H1 (cell line): Measurements from ENCODE around the gene CELF2. TPM values are rescaled to one million over a fixed set of nuclear protein-coding genes. Genes with fewer than 3 reads are reported as not detected.

ENCODE experiments used
- CTCF ChIA-PET: fragments of 300-600 bp; sonication (Branson Sonifier 250); formaldehyde crosslinking; loops from one replicate; lab custom pipeline; 2021; ENCODE audit not compliant: partially characterized antibody; lab: Charles Lee
- POLR2A ChIA-PET: fragments of 300-600 bp; sonication (Branson Sonifier 250); formaldehyde crosslinking; loops from one replicate; lab custom pipeline; 2021; ENCODE audit warnings: inconsistent platforms; ENCODE audit not compliant: partially characterized antibody; lab: Charles Lee
- DNase-seq, 2 experiments: peaks; one replicate each; pipeline versions ENCODE4 v3.0.0 to v3.0.0-alpha.2; 2010 to 2022; ENCODE audit warnings: low spot score in 2 of 2, low read depth in 1 of 2, mixed read lengths in 1 of 2
- FAIRE-seq: peaks from 2 replicates; lab custom pipeline; 2011; peaks lifted over from hg19 to GRCh38; lab: Jason Lieb, UNC
- H2AFZ ChIP-seq: 2 replicates; pipeline ENCODE4 v1.8.1; 2012; ENCODE audit warnings: low read length, inconsistent platforms
- H2AK5ac ChIP-seq: 2 replicates; pipeline ENCODE4 v1.6.1; 2013; ENCODE audit warnings: low read depth, low read length
- H2BK120ac ChIP-seq: replicated peaks from 2 replicates; pipeline ENCODE3; 2013; ENCODE audit warnings: low read depth, low read length, inconsistent platforms
- H2BK12ac ChIP-seq: 2 replicates; pipeline ENCODE4 v1.6.1; 2013; ENCODE audit warnings: low read depth, low read length
- H2BK15ac ChIP-seq: 2 replicates; pipeline ENCODE4 v1.6.1; 2013; ENCODE audit warnings: low read length
- H2BK20ac ChIP-seq: 2 replicates; pipeline ENCODE4 v1.6.1; 2013; ENCODE audit warnings: low read length
- H2BK5ac ChIP-seq: 2 replicates; pipeline ENCODE4 v1.6.1; 2013; ENCODE audit warnings: low read depth, low read length
- H3K14ac ChIP-seq: 2 replicates; pipeline ENCODE4 v1.6.1; 2013; ENCODE audit warnings: inconsistent platforms; ENCODE audit not compliant: insufficient read length
- H3K18ac ChIP-seq: 2 replicates; pipeline ENCODE4 v1.6.1; 2013; ENCODE audit warnings: low read length; ENCODE audit errors: extremely low read depth
- H3K23ac ChIP-seq: 2 replicates; pipeline ENCODE4 v1.6.1; 2013; ENCODE audit warnings: inconsistent platforms; ENCODE audit not compliant: insufficient read length
- H3K23me2 ChIP-seq: 2 replicates; pipeline ENCODE4 v1.6.1; 2013; ENCODE audit warnings: low read depth, low read length
- H3K27ac ChIP-seq: 2 replicates; pipeline ENCODE4 v1.6.1; 2011; ENCODE audit warnings: low read depth, low read length, inconsistent platforms
- H3K27me3 ChIP-seq, 4 experiments: replicated peaks in 1 of 4; 1 replicate in 1 of 4; 2 replicates in 3 of 4; pipeline versions ENCODE4 v1.6.1 to v1.8.1; 2011 to 2013; ENCODE audit warnings: low read length in 3 of 4, mild to moderate bottlenecking in 3 of 4, inconsistent platforms in 2 of 4, mixed read lengths in 2 of 4, moderate library complexity in 1 of 4; ENCODE audit not compliant: control insufficient read depth in 3 of 4, insufficient read depth in 3 of 4; ENCODE audit errors: extremely low read depth in 1 of 4
- H3K36me3 ChIP-seq, 4 experiments: 2 replicates each; pipeline versions ENCODE4 v1.6.1 to v1.8.1; 2011 to 2013; ENCODE audit warnings: mild to moderate bottlenecking in 4 of 4, low read length in 3 of 4, moderate library complexity in 2 of 4, control low read depth in 1 of 4, inconsistent platforms in 1 of 4; ENCODE audit not compliant: insufficient read depth in 4 of 4, control insufficient read depth in 2 of 4
- H3K4ac ChIP-seq: replicated peaks from 2 replicates; pipeline ENCODE3; 2013; ENCODE audit warnings: low read length, low read depth, mixed read lengths, inconsistent platforms; ENCODE audit not compliant: insufficient read length
- H3K4me1 ChIP-seq, 4 experiments: replicated peaks in 1 of 4; 1 replicate in 1 of 4; 2 replicates in 3 of 4; pipeline versions ENCODE4 v1.6.1 to v1.8.1; 2011 to 2013; ENCODE audit warnings: low read length in 3 of 4, inconsistent platforms in 2 of 4, mixed read lengths in 1 of 4; ENCODE audit not compliant: insufficient read depth in 4 of 4, control insufficient read depth in 3 of 4
- H3K4me2 ChIP-seq, 2 experiments: 2 replicates each; pipeline versions ENCODE4 v1.6.1 to v1.8.1; 2011 to 2013; ENCODE audit warnings: low read depth in 2 of 2, low read length in 2 of 2, control low read depth in 1 of 2, inconsistent platforms in 1 of 2, mild to moderate bottlenecking in 1 of 2; ENCODE audit not compliant: insufficient read depth in 1 of 2
- H3K4me3 ChIP-seq, 4 experiments: fragments of 200-600, 300-600 bp in 1 of 4; sonication (generic), shearing (Covaris generic), sonication (Bioruptor Twin) in 1 of 4; 2 replicates each; pipeline versions ENCODE4 v1.5.1 to v1.8.1; 2011 to 2016; ENCODE audit warnings: low read length in 4 of 4, low read depth in 3 of 4, control low read depth in 2 of 4, inconsistent platforms in 2 of 4, mild to moderate bottlenecking in 2 of 4, mixed read lengths in 1 of 4, moderate library complexity in 1 of 4; ENCODE audit not compliant: insufficient read depth in 2 of 4; ENCODE audit errors: extremely low read depth in 1 of 4
- H3K56ac ChIP-seq: replicated peaks from 2 replicates; pipeline ENCODE3; 2013; ENCODE audit warnings: low read depth, mild to moderate bottlenecking, mixed read lengths, low read length, inconsistent platforms; ENCODE audit not compliant: insufficient read length
- H3K79me1 ChIP-seq: 2 replicates; pipeline ENCODE4 v1.6.1; 2013; ENCODE audit warnings: low read depth, low read length, control low read depth
- H3K79me2 ChIP-seq, 2 experiments: 2 replicates each; pipeline versions ENCODE4 v1.6.1 to v1.8.1; 2012 to 2013; ENCODE audit warnings: low read length in 2 of 2, mild to moderate bottlenecking in 2 of 2, inconsistent platforms in 1 of 2; ENCODE audit not compliant: insufficient read depth in 2 of 2, control insufficient read depth in 1 of 2
- H3K9ac ChIP-seq, 4 experiments: replicated peaks in 1 of 4; 1 replicate in 1 of 4; 2 replicates in 3 of 4; pipeline versions ENCODE4 v1.6.1 to v1.8.1; 2011 to 2013; ENCODE audit warnings: low read depth in 3 of 4, low read length in 3 of 4, control low read depth in 2 of 4, mild to moderate bottlenecking in 2 of 4, moderate library complexity in 2 of 4, inconsistent platforms in 1 of 4; ENCODE audit errors: extremely low read depth in 1 of 4
- H3K9me3 ChIP-seq, 2 experiments: 2 replicates each; pipeline versions ENCODE4 v1.6.1 to v1.8.1; 2012 to 2013; ENCODE audit warnings: mild to moderate bottlenecking in 2 of 2, moderate library complexity in 2 of 2, control low read depth in 1 of 2, inconsistent platforms in 1 of 2, low read depth in 1 of 2, low read length in 1 of 2, mixed read lengths in 1 of 2; ENCODE audit not compliant: insufficient read depth in 2 of 2
- H4K20me1 ChIP-seq, 2 experiments: replicated peaks in 1 of 2; 2 replicates each; pipeline versions ENCODE3 to v1.8.1; 2011 to 2013; ENCODE audit warnings: inconsistent platforms in 2 of 2, low read length in 2 of 2, mild to moderate bottlenecking in 1 of 2; ENCODE audit not compliant: insufficient read depth in 2 of 2, control insufficient read depth in 1 of 2
- H4K5ac ChIP-seq: 2 replicates; pipeline ENCODE4 v1.6.1; 2013; ENCODE audit warnings: low read length, low read depth, mixed read lengths, inconsistent platforms; ENCODE audit not compliant: insufficient read length
- H4K8ac ChIP-seq: 2 replicates; pipeline ENCODE4 v1.8.0; 2013; ENCODE audit warnings: mild to moderate bottlenecking, moderate library complexity, low read length, inconsistent platforms; ENCODE audit not compliant: insufficient read depth; ENCODE audit errors: extremely low read depth
- H4K91ac ChIP-seq: replicated peaks from 2 replicates; pipeline ENCODE3; 2013; ENCODE audit warnings: low read length, mixed read lengths, inconsistent platforms; ENCODE audit not compliant: insufficient read length
- ASH2L ChIP-seq: fragments of 200-600, 300-600 bp; sonication (generic); IDR thresholded peaks from one replicate; pipeline ENCODE4 v1.7.1; 2017; ENCODE audit warnings: low read length
- ATF3 ChIP-seq: IDR thresholded peaks from 2 replicates; pipeline ENCODE4 v1.6.1; 2011; ENCODE audit warnings: low read depth, mild to moderate bottlenecking, low read length; ENCODE audit not compliant: insufficient read depth
- BCL11A ChIP-seq, 2 experiments: IDR thresholded peaks; one replicate each; pipeline ENCODE4 v1.6.1; 2011; ENCODE audit warnings: low read depth in 2 of 2, low read length in 2 of 2, mild to moderate bottlenecking in 2 of 2
- BRCA1 ChIP-seq: IDR thresholded peaks from 2 replicates; pipeline ENCODE4 v1.6.1; 2012; ENCODE audit warnings: low read depth, low read length, improper control_type of control experiment
- CBX5 ChIP-seq: fragments of 300-800, 300-1000 bp; sonication (generic); IDR thresholded peaks from 2 replicates; pipeline ENCODE4 v1.7.1; 2016; ENCODE audit warnings: antibody characterized with exemption, low read length, low read depth
- E2F6 ChIP-seq: IDR thresholded peaks from 2 replicates; pipeline ENCODE4 v1.6.1; 2012; ENCODE audit warnings: inconsistent platforms
- EGR1 ChIP-seq: IDR thresholded peaks from 2 replicates; pipeline ENCODE4 v1.6.1; 2011; ENCODE audit warnings: low read depth, low read length, borderline replicate concordance
- EZH2 ChIP-seq: fragments of 200-600 bp; sonication (generic); IDR thresholded peaks from 2 replicates; pipeline ENCODE4 v1.7.1; 2012; ENCODE audit warnings: low read depth, mild to moderate bottlenecking, moderate library complexity, low read length, inconsistent platforms; ENCODE audit not compliant: severe bottlenecking
- FOSL1 ChIP-seq: IDR thresholded peaks from 2 replicates; pipeline ENCODE4 v1.6.1; 2011; ENCODE audit warnings: mild to moderate bottlenecking, low read depth, low read length, moderate library complexity; ENCODE audit not compliant: insufficient read depth
- GABPA ChIP-seq: IDR thresholded peaks from 2 replicates; pipeline ENCODE4 v1.6.1; 2011; ENCODE audit warnings: mild to moderate bottlenecking, low read length, moderate library complexity, borderline replicate concordance; ENCODE audit not compliant: insufficient read depth
- JUN ChIP-seq: IDR thresholded peaks from 2 replicates; pipeline ENCODE4 v1.6.1; 2011; ENCODE audit warnings: low read depth, mild to moderate bottlenecking, improper control_type of control experiment, low read length
- POLR2A ChIP-seq, 2 experiments: IDR thresholded peaks; 1 replicate in 1 of 2; 2 replicates in 1 of 2; pipeline ENCODE4 v1.6.1; 2011; ENCODE audit warnings: low read depth in 2 of 2, low read length in 2 of 2, mild to moderate bottlenecking in 2 of 2; ENCODE audit errors: control extremely low read depth in 1 of 2
- SIRT6 ChIP-seq: IDR thresholded peaks from one replicate; pipeline ENCODE4 v1.7.1; 2012; ENCODE audit warnings: low read length, inconsistent platforms
- SIX5 ChIP-seq: IDR thresholded peaks from 2 replicates; pipeline ENCODE4 v1.6.1; 2011; ENCODE audit warnings: mild to moderate bottlenecking, low read depth, low read length
- WGBS, 2 experiments: shearing (Covaris generic) in 1 of 2; methylation state at CpG; one replicate each; pipeline versions ENCODE4 v1.1.6 to v1.1.7; 2013 to 2015; ENCODE audit warnings: low lambda C conversion rate in 2 of 2, mixed read lengths in 2 of 2, inconsistent platforms in 1 of 2, low coverage in 1 of 2, missing lambda C conversion rate in 1 of 2; ENCODE audit not compliant: insufficient replicate concordance in 2 of 2, insufficient coverage in 1 of 2, insufficient read length in 1 of 2; ENCODE audit errors: extremely low coverage in 1 of 2, missing lambda C conversion rate in 1 of 2; 5-methylcytosine and 5-hydroxymethylcytosine counted together
- polyA plus RNA-seq, 7 experiments: library from polyadenylated mRNA; depleted of rRNA in 3 of 7; stranded (reverse) in 5 of 7; unstranded in 2 of 7; fragments of >200 nt in 5 of 7; fragments of 200-250 nt in 2 of 7; gene quantifications; 1 replicate in 5 of 7; 2 replicates in 1 of 7; 4 replicates in 1 of 7; pipeline versions ENCODE4 v1.2.1 to v1.2.3, GENCODE V29; 2011 to 2013; ENCODE audit warnings: missing spikeins in 2 of 7, mixed read lengths in 2 of 7
- total RNA-seq: library from RNA; stranded (reverse); fragmentation: NEBNext Ultra II Directional; extraction: Animal tissue kit (Norgen Biotek cat#: 25700); gene quantifications from 2 replicates; pipeline ENCODE4 v1.2.1, GENCODE V29; 2021

CELF2 gene
- total and polyA plus RNA-seq, 2 of the 8 experiments (the other 6 are each of a cell fraction or from before 2014, with no cell fraction given) = 18.3 to 22.7 TPM

- no peak overlapping the region for H3K27ac ChIP-seq
- 0 out of 4 replicates have a peak, but pooled peaks cover 0 to 2% of the 10 kb centered on the region in 2 experiments for H3K79me2 ChIP-seq
- H4K8ac ChIP-seq = peak overlapping the region; percentile 47; the same call in 1 of the 2 replicates
- no peak overlapping the region for H3K4me3 ChIP-seq
- no peak overlapping the region for H3K56ac ChIP-seq
- CTCF ChIA-PET = interaction anchor here (0.6 to 5.6 kb wide), 6 partner anchors 12 to 999 kb away, joined by 3 to 20 read pairs (median 4); no protein-coding TSS in a partner anchor
- no peak overlapping the region for H3K9ac ChIP-seq
- H3K23ac ChIP-seq = no peak overlapping the region
- no peaks in the 10 kb centered on the region for H3K36me3 ChIP-seq
- H3K9me3 ChIP-seq = no peaks in the 10 kb centered on the region
- H4K20me1 ChIP-seq = no peaks in the 10 kb centered on the region
- H3K14ac ChIP-seq = no peak overlapping the region
- H3K79me1 ChIP-seq = peaks cover 4% of the 10 kb centered on the region; the same call in 1 of the 2 replicates
- H2BK20ac ChIP-seq = no peak overlapping the region
- POLR2A ChIA-PET = no interaction called here
- H2BK15ac ChIP-seq = no peak overlapping the region
- H3K27me3 ChIP-seq = no peaks in the 10 kb centered on the region
- no peak for FAIRE-seq
- H3K23me2 ChIP-seq = peaks cover 2% of the 10 kb centered on the region; the same call in 1 of the 2 replicates
- WGBS, 2 experiments = 93% methylated on average over 3 of the region's 3 CpGs; no CpG with 5 or more reads in 1 of the 2 experiments
- peak overlapping the region; percentile 21; the same call in 1 of the 2 replicates for H3K18ac ChIP-seq
- peak overlapping the region; percentile 29 for H2AK5ac ChIP-seq
- peaks cover 9 to 20% (median 15%) of the 10 kb centered on the region in 4 experiments for H3K4me1 ChIP-seq
- peak overlapping the region; percentile 14 for H4K91ac ChIP-seq
- H3K4me2 ChIP-seq = no peak overlapping the region
- H2AFZ ChIP-seq = no peak overlapping the region
- no peak overlapping the region for H4K5ac ChIP-seq
- peak overlapping the region; percentile 56; the same call in 1 of the 2 replicates for H2BK12ac ChIP-seq
- no peak overlapping the region for H3K4ac ChIP-seq
- no peak for DNase-seq
- H2BK120ac ChIP-seq = no peak overlapping the region
- no peak overlapping the region for H2BK5ac ChIP-seq
- TF ChIP-seq E2F6 = no peak
- no peak for TF ChIP-seq EGR1
- TF ChIP-seq BCL11A (IDR thresholded peaks at IDR 0.05; ENCODE audit: low read depth in 2 of 2, low read length in 2 of 2) = no peak
- TF ChIP-seq BRCA1 = no peak
- no peak for TF ChIP-seq ASH2L
- TF ChIP-seq FOSL1 = no peak
- TF ChIP-seq SIX5 = no peak
- TF ChIP-seq JUN = no peak
- no peak for TF ChIP-seq POLR2A (IDR thresholded peaks at IDR 0.05; ENCODE audit: control extremely low read depth in 1 of 2, low read depth in 2 of 2, low read length in 2 of 2)
- no peak for TF ChIP-seq SIRT6
- TF ChIP-seq ATF3 = no peak
- no peak for TF ChIP-seq EZH2
- no peak for TF ChIP-seq GABPA
- no peak for TF ChIP-seq CBX5
These were observed 80.0 kb downstream of the CELF2 start for GRCh38 chr10:11097686-11098085.
